ENCODE results near the gene MAGIX. TPM values are rescaled to one million over a fixed set of nuclear protein-coding genes. Genes with fewer than 3 reads are reported as not detected.
A peak's percentile ranks its signal among the peaks of the same experiment; 100 is the strongest.

The MAGIX gene
- total RNA-seq, 1 donor from 2014 or later: 12.8 TPM

DNA sequence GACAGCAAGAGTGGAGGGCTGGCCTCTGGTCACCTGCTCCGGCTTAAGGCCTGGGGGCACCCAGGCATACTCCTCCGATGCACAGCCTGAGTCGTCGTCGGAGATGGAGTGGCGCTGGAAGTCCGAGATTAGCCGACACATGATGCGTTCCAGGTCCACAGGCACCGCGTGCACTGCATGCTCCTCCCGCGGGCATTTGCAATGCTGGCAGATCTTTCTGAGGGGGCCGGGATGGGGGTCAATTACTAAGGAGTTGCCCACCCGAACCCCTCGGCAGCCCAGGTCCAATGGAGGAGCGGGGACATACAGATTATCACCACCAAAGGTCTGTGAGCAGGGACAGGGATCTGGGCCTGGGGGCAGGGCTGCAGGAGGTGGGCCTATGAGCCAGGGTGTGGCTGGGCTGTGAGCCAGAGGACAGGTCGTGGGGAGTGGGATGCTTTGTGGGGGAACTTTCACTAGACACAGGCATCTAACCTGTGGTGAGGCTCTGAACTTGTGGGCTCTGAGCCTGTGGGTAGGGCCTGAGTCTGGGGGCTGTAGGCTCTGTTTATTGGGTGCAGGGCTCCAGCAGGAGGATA, 21.2 kb downstream of the MAGIX start:
- no peak for DNase-seq (ENCODE audit: low spot score)

GRCh38 chrX:49184294-49185281, 22.0 kb downstream of the MAGIX start:
- DNase-seq (ENCODE audit: low spot score): peak; percentile 93

GRCh38 chrX:49186125-49187027, 23.8 kb downstream of the MAGIX start, which contains the start of gene PRICKLE3:
Gene PRICKLE3, minus strand, starts transcription at chrX:49186373. Its CDS starts 76 bp downstream, at chrX:49186297.
- peak; percentile 86 for DNase-seq (ENCODE audit: low spot score)

DNA sequence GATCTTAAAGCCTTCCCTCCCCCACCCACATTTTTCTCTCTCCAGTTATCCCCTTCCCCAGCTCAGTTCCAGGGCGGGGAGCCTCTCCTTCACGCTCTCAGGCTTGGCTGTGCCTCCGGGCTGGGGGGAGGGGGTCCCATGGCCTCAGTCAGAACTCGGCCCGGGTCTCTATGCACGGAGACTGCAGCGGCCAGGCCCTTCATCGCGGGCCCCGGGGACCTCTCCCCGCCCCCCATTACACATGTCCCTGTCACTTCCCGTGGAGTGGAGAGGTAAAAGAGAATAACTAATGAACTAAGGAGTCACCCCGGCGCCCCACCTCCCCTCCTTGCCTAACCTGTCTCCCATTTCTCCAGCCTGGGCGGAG, 24.5 kb downstream of the MAGIX start:
- DNase-seq (ENCODE audit: low spot score): no peak

- DNase-seq (ENCODE audit: low spot score): no peak
Measured at GRCh38 chrX:49187526-49187925, 25.0 kb downstream of the MAGIX start.

DNA sequence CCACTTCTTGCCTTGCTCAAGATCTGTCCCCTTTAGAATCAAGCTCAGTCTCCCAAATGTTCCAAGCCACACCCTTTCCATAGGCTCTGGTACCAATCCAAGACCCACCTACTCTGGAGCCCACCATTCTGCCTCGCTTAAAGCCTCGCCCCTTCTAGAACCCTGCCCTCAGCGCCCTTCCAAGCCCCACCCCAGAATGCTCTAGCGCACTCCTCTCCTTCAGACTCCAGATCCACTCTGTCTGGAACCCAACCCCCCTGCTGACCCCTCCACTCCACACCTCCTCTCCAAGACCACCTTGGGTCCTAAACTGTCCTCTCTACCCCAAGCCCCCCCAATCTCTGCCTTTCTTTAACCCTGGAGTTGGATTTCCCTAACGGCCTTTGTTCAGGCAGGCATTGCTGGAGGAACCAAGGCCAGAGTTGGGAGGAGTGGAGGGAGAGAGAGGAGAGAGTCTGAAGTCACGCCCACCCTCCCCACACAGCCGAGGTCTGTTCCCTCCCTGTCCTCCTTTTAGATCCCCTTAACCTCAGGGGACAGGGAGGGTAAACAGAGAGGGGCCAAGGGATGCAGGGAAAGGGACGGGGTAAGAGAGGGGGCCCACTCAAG, 26.0 kb downstream of the MAGIX start:
- no peak for DNase-seq (ENCODE audit: low spot score)

DNA sequence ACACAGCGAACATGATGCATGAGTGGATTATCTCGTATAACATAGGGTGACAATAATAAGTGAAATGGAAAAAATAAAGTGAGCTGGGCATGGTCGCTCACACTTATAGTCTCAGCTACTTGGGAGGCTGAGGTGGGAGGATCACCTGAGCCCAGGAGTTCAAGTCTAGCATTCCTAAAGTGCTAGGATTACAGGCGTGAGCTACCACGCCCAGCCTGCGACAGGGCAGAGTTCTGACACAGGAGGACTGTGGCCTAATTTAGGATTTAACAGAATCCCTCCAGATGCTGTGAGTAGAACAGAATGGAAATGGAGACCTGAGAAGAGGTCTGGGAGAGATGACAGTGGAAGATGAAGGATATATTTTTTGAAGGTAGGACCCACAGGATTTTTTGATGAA, 27.0 kb downstream of the MAGIX start:
- no peak for DNase-seq (ENCODE audit: low spot score)

DNA sequence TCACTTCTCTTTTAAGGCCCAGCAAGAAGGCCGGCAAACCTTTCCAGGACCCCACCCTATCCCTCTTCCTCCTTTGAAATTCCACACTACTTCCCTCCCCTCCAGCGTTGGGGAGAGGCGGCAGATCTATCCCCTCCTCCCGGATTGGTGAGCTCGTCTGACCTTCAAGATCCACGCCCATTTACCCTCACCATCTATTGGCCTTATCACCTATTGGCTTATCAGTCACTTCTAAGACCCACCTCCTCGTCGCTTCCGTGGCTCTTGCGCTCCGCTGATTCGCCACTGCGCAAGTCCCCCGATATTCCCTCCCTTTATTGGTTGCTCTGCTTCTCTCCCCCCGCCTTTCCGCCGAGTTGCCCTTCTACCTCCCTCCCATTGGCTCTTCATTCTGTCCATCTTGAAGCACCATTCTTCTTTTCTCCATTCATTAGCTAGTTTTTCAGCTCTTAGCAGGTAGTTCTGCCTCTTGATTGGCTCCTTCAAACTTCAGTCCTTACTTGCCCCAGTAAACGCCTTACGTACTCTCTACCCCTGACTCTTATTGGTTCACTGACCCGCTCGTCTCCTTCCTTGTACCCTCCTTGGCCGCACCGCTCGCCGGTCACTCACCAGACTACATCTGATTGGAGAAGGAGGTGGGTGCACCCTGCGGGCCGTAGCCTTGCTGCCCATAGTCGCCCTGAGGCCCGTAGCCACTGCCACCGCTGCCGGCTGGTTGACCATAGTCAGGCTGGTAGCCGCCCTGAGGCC, 28.4 kb downstream of the MAGIX start:
- peak; percentile 94 for DNase-seq (ENCODE audit: low spot score)

DNA sequence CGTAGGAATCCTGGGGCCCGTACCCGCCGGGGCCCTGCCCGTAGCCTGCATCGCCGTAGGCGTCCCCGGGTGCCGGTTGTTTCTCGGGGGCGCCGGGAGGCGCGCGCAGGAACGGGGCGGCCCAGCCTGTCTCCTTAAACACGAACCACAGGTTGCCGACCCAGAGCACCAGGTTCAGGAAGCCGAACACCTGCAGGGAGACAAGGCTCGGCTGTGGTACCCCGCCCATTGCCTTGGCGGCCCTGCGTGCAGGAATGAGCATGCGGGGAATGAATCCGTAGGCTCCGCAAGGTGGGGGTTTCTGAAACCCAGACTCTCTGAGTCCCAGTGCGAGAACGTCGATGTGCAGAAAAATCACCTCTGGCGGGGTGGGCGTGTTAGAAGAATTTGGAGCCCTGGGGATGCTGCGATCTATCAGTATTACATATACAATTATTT, 29.0 kb downstream of the MAGIX start:
- DNase-seq (ENCODE audit: low spot score): no peak

GRCh38 chrX:49192722-49193328, 30.3 kb downstream of the MAGIX start:
- no peak for DNase-seq (ENCODE audit: low spot score)

DNA sequence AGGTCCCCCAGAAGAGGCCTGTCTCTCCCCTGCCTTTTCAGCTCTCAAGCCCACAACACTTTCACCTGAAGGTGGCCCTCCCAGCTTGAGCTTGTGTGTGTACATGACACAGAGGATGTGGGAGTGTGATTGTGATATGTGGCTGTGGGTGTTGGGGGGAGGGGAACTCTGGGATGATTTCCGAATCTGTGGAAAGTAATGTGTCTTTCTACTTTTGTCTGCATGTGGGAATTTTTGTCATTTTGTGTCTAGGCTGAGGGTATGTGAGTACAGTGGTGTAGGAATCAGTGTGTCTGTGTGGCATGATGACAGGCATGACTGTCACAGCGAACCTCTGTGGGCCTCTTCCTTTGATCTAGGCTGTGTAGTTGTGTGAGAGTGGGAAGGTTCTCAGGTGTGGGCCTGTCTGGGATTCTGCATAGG, 31.0 kb downstream of the MAGIX start:
- DNase-seq (ENCODE audit: low spot score): no peak

GRCh38 chrX:49197543-49198087, 35.1 kb downstream of the MAGIX start:
- no peak for DNase-seq (ENCODE audit: low spot score)

GRCh38 chrX:49198540-49199314, 36.2 kb downstream of the MAGIX start:
- DNase-seq (ENCODE audit: low spot score): no peak

DNA sequence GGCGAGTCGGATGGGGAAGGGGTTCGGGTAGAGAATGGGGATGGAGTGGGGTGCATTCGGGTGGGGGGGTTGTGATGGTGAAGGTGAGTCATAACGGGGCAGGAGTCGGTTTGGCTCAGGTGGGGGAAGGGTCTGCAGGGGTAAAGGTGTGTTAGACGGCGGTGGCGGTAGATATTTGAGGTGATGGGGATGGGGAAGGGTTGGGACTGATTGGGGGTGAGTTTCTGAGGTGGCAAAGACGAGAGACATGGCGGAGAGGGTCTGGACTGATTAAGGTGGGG, 36.7 kb downstream of the MAGIX start:
- no peak for DNase-seq (ENCODE audit: low spot score)

GRCh38 chrX:49199906-49200771, 37.6 kb downstream of the MAGIX start, which contains the start of gene SYP:
Gene SYP, minus strand, starts transcription at chrX:49200193. Its CDS starts 7 bp downstream, at chrX:49200186.
- peak; percentile 91 for DNase-seq (ENCODE audit: low spot score)

DNA sequence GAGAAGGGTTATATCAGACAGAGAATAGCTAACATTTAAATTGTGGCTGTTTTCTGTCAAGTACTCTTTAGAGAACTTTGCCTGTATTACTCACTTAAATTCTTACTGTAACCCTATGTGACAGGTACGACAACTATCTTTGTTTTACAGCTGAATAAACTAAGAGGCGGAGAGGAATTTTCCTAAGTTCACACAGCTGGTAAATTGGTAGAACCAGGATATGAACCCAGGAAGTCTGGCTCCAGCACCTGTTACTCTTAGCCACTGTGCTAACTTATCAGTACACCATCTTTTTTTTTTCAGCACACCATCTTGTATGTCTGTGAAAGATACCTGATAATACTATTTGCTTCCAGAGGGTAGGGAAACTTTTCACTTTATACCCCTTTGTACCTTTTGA, 39.5 kb downstream of the MAGIX start:
- DNase-seq (ENCODE audit: low spot score): no peak

DNA sequence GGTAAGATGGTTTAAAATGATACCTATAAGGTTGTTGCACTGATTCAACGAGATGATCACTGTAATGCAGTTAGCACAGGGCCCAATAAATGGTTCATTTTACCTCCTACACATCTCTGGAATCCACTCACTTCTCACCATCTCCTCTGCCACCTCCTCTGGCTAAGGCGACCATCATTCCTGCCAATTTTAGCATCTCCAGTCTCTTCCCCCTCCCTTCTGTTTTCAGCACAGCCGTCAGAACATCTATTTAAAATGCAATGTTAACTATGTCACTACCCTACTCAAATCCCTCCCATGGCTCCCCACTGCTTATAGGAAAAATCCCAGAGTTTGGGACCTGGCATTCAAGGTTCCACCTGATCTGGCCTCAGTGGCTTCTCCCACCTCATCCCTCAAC, 41.0 kb downstream of the MAGIX start:
- no peak for DNase-seq (ENCODE audit: low spot score)

DNA sequence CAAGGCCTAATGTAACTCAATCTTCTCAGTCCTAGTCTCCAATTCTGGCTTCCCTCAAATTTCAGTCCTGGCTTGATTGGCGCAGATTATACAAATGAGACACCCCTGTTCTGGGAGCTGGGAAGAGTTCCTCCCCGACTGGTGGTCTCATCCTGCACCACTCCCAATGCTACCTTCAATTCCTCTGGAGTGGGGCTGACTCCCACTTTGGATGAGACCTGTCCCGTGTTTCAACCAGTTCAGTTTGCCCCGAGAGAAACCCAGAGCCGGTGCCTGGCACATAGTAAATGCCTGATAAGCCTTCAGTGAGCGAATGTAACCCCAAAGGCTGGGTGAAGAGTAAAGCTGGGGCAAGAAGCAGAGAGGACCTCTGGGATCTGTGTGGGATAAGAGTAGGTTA, 41.5 kb downstream of the MAGIX start:
- no peak for DNase-seq (ENCODE audit: low spot score)

Measured in ureter (tissue), 1 donor.